NAMALWA (cell line): ENCODE results near the gene MYBPH.

ENCODE experiments used
- DNase-seq: peaks from one replicate; pipeline ENCODE4 v3.0.0-alpha.2; 2015; ENCODE audit warnings: low spot score

MYBPH gene

GRCh38 chr1:203129501-203130231 lies 46.0 kb downstream of the MYBPH start:
- no peak for DNase-seq

DNA sequence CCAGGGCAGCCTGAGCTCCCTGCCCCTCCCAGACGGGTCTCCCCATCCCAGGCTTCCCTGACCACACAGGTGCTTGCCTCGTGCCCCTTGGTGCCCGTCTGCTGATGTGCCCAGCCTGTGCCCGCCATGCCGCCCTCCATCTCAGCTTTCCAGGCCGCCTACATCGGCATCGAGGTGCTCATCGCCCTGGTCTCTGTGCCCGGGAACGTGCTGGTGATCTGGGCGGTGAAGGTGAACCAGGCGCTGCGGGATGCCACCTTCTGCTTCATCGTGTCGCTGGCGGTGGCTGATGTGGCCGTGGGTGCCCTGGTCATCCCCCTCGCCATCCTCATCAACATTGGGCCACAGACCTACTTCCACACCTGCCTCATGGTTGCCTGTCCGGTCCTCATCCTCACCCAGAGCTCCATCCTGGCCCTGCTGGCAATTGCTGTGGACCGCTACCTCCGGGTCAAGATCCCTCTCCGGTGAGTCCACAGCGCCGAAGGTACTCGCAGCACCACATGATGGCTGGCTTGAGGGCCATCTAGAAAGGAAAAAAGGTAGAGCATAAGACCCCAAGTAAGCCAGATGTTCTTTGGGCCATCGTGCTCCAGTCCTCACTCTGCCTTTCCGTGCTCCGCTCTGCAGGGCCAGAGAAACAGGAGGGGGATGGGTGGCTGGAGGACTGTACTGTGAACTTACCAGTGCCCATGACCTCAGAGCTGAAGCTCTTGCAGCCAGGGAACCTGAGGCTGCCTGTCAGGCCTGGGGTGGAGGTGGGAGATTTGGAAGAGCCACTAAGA lies 46.7 kb downstream of the MYBPH start:
- no peak for DNase-seq

GRCh38 chr1:203128431-203128715 lies 47.3 kb downstream of the MYBPH start:
- DNase-seq = no peak

DNA sequence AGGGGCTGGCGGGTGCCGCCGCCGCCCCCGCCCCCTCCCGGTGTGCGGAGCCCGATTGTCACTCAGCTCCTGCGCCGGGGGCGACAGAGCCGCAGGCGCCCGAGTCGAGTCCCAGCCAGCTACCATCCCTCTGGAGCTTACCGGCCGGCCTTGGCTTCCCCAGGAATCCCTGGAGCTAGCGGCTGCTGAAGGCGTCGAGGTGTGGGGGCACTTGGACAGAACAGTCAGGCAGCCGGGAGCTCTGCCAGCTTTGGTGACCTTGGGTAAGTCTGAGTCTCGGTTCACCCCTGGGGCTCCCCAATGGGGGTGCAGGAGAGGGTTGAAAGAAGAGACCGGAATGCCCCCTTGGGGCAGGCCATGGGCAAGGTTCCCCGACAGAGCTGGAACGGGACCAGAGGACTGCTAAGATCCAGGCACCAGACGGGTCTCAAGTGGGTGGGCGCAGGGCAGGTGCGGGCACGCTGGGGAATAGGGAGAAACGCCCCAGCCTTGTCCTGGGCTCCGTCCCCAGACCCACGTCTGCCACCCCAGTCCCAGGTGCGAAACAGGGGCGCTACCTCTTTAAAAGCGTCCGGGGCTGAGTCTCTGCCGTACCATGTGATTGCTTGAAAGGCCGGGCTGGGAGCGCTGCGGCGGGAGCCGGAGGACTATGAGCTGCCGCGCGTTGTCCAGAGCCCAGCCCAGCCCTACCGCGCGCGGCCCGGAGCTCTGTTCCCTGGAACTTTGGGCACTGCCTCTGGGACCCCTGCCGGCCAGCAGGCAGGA lies 47.8 kb downstream of the MYBPH start, which contains the start of gene ADORA1:
Gene ADORA1 (plus strand): TSS at position 61 of the 765 bp plus-strand sequence. CDS start 1,116 bp downstream, outside the sequence.
- no peak for DNase-seq

GRCh38 chr1:203126866-203127665 lies 48.6 kb downstream of the MYBPH start:
- DNase-seq = no peak

DNA sequence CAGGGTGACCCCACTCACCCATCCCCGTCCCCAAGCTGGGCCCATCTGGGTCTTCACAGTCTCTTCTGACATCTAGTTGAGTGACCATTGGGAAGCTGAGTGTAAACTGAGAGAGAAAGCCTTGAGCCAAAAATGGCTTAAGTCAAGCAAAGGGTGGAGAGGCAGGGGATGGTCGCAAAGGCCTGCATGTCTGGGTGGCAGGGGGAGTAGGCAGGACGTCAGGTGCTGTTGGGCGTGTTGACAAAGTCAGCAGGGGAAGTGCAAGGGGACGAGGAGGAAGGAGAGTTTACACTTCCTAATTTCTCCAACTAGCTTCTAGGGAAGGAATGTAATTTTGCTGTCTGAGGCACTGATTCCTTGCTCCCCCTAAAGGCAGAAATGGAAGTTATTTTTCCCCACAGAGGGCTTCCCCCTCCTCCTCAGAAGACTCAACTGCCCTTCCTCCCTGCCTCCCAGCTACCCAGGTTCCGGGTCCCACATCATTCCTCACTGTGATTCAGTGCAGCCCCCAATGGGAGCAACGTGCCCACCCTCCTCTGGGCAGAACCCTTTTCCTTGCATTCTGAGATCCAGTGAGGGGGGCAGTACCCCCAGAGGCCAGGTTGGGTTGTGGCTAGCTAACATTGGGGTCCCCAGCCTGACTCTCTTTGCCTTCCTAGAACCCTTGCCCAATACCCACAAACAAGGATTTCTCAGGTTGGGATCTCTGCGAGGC lies 49.3 kb downstream of the MYBPH start:
- DNase-seq = peak; percentile 16

DNA sequence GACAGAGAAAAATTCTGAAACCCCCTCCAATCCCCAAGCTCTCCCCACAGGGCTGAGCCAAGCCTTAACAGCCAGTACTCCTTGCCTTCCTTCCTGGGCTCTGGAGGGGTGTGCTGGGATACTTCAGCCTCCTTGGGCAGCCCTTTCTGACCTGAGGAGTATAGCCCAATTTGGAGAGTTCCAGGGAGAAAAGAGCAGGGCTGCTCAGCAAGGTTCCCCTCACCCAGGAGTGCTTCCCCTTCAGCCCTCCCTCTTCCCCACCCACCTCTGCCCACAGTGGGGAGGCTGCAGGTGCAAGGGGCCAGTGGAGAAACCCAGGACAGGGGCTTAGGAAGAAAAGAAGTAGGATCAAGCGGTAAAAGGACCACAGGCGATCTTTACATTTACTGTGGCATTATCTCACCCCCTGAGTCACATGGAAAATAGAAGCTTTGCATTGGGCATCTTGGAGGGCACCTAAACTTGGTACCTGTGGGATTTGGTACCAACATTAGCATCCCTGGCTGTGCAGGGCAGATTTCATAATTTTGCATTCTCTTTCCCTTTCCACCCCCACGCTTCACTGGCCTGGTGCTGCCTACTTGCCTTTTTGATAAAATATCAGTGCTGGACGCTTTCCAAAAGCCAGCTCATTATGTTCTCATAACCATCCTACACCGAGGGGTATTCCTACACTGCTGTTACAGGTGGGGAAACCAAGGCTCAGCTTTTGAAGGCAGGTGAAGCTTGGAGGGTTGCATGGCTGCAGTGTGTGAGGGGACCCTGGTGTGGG lies 50.9 kb downstream of the MYBPH start:
- DNase-seq = no peak

DNA sequence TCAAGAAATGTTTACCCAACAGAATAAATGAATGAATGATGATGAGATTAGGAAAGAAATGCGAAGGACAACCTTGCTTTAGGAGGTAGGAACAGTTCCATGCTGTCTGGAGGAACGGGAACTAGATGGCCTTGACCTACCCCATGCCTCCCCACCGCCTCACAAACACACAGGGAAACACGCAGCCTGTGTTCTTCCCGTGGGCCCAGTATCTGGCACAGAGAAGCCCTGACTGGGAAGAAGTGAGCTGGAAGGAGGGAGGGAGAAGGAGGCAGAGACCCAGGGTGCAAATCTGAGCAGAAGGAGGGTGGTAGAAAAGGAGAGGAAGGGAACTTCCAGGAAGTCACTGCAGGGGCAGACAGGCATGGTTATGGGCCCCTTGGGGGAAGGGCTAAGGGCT lies 51.6 kb downstream of the MYBPH start:
- no peak for DNase-seq

DNA sequence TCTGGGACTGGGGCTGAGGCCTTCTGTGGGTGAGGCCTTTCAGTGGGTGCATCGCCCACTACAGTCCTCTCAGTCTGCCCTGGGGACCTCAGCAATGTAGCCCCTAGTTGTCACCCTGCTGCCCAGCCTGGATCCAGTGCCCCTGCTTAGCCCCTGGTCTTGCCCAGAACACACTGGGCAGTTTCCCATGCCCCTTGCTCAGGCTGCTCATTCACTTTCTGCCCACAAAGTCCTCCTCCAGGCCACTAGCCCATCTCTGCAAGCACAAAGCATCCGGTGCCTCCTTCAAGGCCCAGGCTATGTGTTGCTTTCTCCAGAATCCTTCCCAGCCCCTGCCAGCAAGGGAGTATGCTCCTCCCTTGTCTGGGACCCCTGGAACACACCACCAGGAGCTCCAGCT lies 53.5 kb downstream of the MYBPH start:
- DNase-seq = no peak

DNA sequence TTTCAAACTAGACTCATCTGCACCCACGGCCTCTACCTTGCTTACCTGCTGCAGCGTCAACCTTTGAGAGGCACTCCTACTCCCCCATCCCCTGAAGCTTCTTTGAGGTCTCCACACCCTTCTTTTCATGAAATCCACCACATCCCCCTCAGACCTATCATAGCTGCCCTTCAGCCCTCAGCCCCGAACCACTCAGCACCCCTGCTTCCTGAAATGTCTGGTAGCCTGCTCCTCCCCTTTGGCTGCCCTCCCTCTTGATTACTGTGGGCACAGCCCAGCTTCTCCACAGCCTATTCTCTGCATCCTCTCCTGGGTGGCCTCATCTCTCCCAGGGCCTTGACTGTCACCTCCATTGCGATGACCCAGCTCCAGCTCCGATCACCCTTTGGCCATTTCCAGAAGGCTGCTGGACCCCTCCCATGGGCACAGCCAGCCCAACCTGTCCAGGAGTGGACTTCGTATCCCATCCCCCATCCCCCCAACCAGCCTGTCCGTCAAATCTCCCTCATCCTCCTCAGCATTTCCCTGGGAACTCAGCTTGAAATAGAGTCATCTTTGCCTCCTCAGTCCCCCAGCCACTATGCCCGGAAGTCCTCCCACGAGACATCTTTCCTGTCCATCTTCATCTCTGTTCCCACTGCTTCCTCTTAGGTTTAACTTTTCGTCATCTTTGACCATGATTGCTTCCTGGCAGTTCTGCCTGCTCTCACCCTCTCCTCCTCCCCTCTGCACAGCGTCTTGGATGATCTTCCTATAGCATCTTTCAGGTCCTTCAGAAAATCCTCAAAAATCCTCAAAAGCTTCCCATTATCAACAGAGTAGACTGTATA lies 54.2 kb downstream of the MYBPH start:
- no peak for DNase-seq

DNA sequence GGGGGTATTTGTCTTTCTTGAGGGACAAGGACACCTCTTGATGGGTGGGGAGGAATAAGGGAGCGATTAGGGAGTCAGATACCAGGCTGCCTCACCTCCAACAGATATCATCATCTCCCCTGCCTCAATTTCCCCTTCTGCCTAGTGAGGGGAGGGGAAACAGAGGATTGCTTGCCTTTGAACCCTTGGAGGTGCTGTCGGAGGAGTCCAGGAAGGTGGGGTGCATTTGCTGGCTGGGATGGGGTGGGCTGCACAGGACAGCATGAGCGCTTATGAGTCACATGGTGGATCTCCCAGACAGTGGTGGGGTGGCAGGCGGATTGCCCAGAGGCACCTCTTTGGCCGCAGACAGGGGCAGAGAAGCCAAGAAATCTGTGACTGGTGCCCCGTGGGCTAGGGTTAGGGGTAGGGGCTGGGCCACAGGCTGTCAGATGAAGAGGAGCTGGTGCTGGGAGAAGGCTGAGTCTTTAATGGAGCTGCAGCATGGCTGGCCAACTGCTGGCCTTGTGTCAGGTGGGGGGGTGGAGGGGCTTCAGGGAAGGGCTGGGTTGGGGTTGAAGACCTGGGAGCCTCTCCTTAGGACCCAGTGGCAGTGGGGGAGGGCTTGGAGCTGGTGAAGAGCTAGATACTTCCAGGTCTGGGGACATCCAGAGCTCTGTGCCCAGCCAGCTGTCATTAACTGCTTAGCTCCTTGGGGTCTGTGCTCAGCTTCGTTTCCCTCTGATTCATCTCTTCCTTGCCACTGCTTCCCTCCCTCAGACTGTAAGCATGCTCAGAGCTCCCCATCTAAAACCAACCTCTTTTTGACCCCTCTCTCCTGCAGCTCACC lies 55.1 kb downstream of the MYBPH start:
- no peak for DNase-seq
